Psoas muscle (tissue), 8 donors: ENCODE results near the gene KRT84. TPM values are rescaled to one million over a fixed set of nuclear protein-coding genes. Genes with fewer than 3 reads are reported as not detected.

Experiments
- ATAC-seq, 4 donors: fragments of 200-7000 bp; cut with Tn5 transposase; one replicate each; pipeline ENCODE4 v1.9.1; 2020; ENCODE audit warnings: moderate library complexity in 3 of 4, mild to moderate bottlenecking in 2 of 4
- DNase-seq, 2 donors: peaks; one replicate each; pipeline ENCODE4 v3.0.0-alpha.2; 2020
- H3K27ac ChIP-seq: fragments of 200-600 bp; one replicate; pipeline ENCODE4 v1.8.0; 2022
- H3K27me3 ChIP-seq, 3 donors: fragments of 200-600 bp in 1 of 3; one replicate each; pipeline versions ENCODE4 v1.6.1 to v1.8.0; 2013 to 2022; ENCODE audit warnings: low read length in 2 of 3, mild to moderate bottlenecking in 2 of 3, moderate library complexity in 1 of 3; ENCODE audit not compliant: insufficient read depth in 3 of 3
- H3K36me3 ChIP-seq, 2 donors: fragments of 200-600 bp in 1 of 2; one replicate each; pipeline versions ENCODE4 v1.6.1 to v1.8.0; 2013 to 2022; ENCODE audit warnings: low read depth in 1 of 2, mild to moderate bottlenecking in 1 of 2, moderate library complexity in 1 of 2; ENCODE audit not compliant: insufficient read depth in 1 of 2
- H3K4me1 ChIP-seq: fragments of 200-600 bp; one replicate; pipeline ENCODE4 v1.8.0; 2022
- H3K4me3 ChIP-seq: fragments of 200-600 bp; one replicate; pipeline ENCODE4 v1.8.0; 2022; ENCODE audit warnings: mild to moderate bottlenecking
- H3K9me3 ChIP-seq: fragments of 200-600 bp; one replicate; pipeline ENCODE4 v1.8.0; 2022
- WGBS, 3 donors: extraction: QIAGEN DNeasy Blood & Tissue Kit; methylation state at CpG; one replicate each; pipeline versions ENCODE4 v1.1.6 to v1.1.7; 2013; 5-methylcytosine and 5-hydroxymethylcytosine counted together
- intact Hi-C, 2 donors: fragments of 100-400 bp; cut with DNase I; formaldehyde crosslinking; loops; one replicate each; pipeline versions ENCODE4 v1.11.0 to v1.14.2; 2022
- polyA plus RNA-seq, 3 donors: library from polyadenylated mRNA; stranded (reverse); fragments of 200-250 nt; gene quantifications; one replicate each; pipeline ENCODE4 v1.2.3, GENCODE V29; 2013
- total RNA-seq, 4 donors: library from RNA; stranded (reverse); fragmentation: NEBNext Ultra II Directional in 2 of 4; extraction: Animal tissue kit (Norgen Biotek cat#: 25700) in 2 of 4; gene quantifications; one replicate each; pipeline versions ENCODE4 v1.2.1 to v1.2.4, GENCODE V29; 2021 to 2023
- TF ChIP-seq, protein P1 (sequence below): fragments of 200-600 bp; IDR thresholded peaks from one replicate; pipeline ENCODE4 v1.8.0; 2022; ENCODE audit warnings: antibody characterized with exemption
- donor health status: healthy with polysubstance abuse.
- donor health status: DM: no; HTN: no; CAD: no; lungs with moderate emphysema.
- donor health status: Bipolar disorder and iron deficiency.
- donor health status: healthy.
- donor health status: DM: yes; HTN: yes; CAD: no.
- donor health status: DM: no; HTN: no; CAD: no.
- donor health status: DM: no; HTN: no; CAD: no.
- donor health status: DM: yes; HTN: yes; CAD: no.

KRT84 gene
- total and polyA plus RNA-seq, 7 donors = not detected

DNA sequence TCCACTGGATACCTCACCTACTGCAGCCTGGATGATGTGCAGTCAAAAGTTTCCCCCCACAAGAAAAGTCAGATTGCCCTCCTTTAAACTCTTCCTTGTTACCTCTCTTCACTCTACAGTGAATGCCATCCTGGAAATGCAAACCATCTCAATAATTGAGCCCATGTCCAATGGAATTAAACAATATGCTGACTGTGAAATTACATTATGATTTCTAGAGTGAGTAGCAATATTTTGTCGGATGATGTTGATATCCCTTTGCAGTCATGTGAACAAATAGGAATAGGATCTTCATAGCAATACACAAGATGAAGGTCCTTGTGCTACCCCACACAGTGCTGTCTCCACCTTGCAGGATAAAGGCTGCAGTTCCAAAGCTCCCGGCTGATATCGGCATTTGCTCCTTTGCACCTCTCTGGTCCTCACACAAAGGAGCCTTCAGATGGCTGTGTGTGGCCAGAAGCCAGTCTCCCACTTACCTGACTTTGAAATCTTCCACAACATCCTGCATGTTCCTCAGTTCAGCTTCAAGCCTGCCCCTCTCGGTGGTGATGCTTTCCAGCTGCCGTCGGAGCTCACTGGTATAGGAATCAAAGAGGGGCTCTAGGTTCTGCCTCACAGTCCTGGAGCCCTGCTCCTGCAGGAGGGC lies 47.2 kb upstream of the KRT84 start:
- Histone ChIP-seq H3K27me3 (peaks cover 0 to 23% (median 2%) of the 10 kb centered on the region in 3 donors), H3K27ac (no peak overlapping the region), H3K36me3 (no peaks in the 10 kb centered on the region), H3K4me3 (no peak overlapping the region), H3K4me1 (no peaks in the 10 kb centered on the region), H3K9me3 (no peaks in the 10 kb centered on the region)
- TF ChIP-seq, protein P1, sequence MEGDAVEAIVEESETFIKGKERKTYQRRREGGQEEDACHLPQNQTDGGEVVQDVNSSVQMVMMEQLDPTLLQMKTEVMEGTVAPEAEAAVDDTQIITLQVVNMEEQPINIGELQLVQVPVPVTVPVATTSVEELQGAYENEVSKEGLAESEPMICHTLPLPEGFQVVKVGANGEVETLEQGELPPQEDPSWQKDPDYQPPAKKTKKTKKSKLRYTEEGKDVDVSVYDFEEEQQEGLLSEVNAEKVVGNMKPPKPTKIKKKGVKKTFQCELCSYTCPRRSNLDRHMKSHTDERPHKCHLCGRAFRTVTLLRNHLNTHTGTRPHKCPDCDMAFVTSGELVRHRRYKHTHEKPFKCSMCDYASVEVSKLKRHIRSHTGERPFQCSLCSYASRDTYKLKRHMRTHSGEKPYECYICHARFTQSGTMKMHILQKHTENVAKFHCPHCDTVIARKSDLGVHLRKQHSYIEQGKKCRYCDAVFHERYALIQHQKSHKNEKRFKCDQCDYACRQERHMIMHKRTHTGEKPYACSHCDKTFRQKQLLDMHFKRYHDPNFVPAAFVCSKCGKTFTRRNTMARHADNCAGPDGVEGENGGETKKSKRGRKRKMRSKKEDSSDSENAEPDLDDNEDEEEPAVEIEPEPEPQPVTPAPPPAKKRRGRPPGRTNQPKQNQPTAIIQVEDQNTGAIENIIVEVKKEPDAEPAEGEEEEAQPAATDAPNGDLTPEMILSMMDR = no peak
- WGBS, 3 donors = 74 to 81% (median 79%) methylated on average over 6 of the region's 6 CpGs
- DNase-seq (no peak), ATAC-seq (no peak)
- intact Hi-C loops = no loop called here

GRCh38 chr12:52428121-52428520 lies 42.7 kb upstream of the KRT84 start:
- TF ChIP-seq, protein P1 = no peak
- Histone ChIP-seq H3K27ac (no peak overlapping the region), H3K27me3 (peaks cover 0 to 8% (median 2%) of the 10 kb centered on the region in 3 donors), H3K9me3 (no peaks in the 10 kb centered on the region), H3K36me3 (no peaks in the 10 kb centered on the region), H3K4me1 (no peaks in the 10 kb centered on the region), H3K4me3 (no peak overlapping the region)
- DNase-seq (no peak), ATAC-seq (no peak)
- intact Hi-C loops = no loop called here
- whole genome bisulfite sequencing, 3 donors = 81 to 89% (median 86%) methylated on average over 10 of the region's 10 CpGs

- WGBS, 3 donors = 76 to 87% (median 84%) methylated on average over 1 of the region's 1 CpG
- DNase-seq = no peak
- Histone ChIP-seq H3K36me3 (no peaks in the 10 kb centered on the region), H3K4me1 (no peaks in the 10 kb centered on the region), H3K27me3 (peaks cover 0 to 11% (median 2%) of the 10 kb centered on the region in 3 donors), H3K27ac (no peak overlapping the region), H3K9me3 (no peaks in the 10 kb centered on the region), H3K4me3 (no peak overlapping the region)
- intact Hi-C loops = no loop called here
- TF ChIP-seq, protein P1 = no peak
- ATAC-seq = no peak
Measured at GRCh38 chr12:52427083-52427482, 41.6 kb upstream of the KRT84 start.

DNA sequence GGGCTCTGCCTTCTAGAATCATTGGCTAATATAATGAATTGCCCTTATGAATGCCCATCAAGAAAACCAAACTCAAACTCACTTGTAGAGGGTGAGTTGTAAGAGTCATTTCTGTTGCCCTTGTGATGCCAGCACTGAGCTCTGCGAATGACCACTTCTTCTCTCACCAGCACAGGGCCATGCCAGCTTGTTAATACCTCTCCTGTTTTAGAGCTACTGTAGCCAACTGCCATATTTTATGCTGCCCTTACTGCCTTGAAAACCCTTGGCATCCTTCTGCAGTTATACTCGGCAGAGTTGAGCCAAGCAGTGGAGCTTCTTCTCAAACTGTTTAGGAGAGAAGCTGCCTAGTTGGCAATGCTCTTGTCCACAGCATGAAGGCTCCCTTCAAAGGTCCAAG lies 40.6 kb upstream of the KRT84 start:
- Histone ChIP-seq H3K27ac (no peak overlapping the region), H3K36me3 (no peaks in the 10 kb centered on the region), H3K9me3 (no peaks in the 10 kb centered on the region), H3K4me3 (no peak overlapping the region), H3K4me1 (no peaks in the 10 kb centered on the region), H3K27me3 (peaks cover 0 to 13% (median 2%) of the 10 kb centered on the region in 3 donors)
- ATAC-seq (no peak), DNase-seq (no peak)
- 38 to 69% (median 47%) methylated on average over 2 of the region's 2 CpGs for WGBS, 3 donors
- intact Hi-C loops = no loop called here
- TF ChIP-seq, protein P1 = no peak

DNA sequence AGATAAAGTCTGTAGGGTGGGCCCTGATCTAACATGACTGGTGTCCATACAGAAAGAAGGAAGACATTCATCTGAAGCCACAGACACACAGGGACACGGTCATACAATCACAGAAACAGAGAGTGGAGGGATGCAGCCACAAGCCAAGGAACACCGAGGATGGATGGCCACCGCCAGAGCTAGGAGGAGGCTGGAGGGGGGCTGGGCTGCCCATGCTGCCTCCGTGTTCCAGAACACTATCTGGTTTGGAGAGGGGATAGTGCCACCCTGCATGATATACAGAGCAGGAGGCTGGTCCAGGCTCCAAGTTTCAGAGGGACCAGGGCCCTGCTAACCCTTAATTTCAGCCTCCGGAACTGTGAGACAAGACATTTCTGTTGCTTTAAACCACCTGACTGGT lies 40.0 kb upstream of the KRT84 start:
- no peak for ATAC-seq
- Histone ChIP-seq H3K4me1 (no peaks in the 10 kb centered on the region), H3K4me3 (no peak overlapping the region), H3K27me3 (peaks cover 0 to 13% (median 0%) of the 10 kb centered on the region in 3 donors), H3K9me3 (no peaks in the 10 kb centered on the region), H3K36me3 (no peaks in the 10 kb centered on the region), H3K27ac (no peak overlapping the region)
- 76 to 85% (median 83%) methylated on average over 5 of the region's 5 CpGs for whole genome bisulfite sequencing, 3 donors
- TF ChIP-seq, protein P1 = no peak
- DNase-seq = no peak
- intact Hi-C loops = no loop called here
